ENCODE measurements around the gene APIP. TPM values are rescaled to one million over a fixed set of nuclear protein-coding genes. Genes with fewer than 3 reads are reported as not detected.
A peak's percentile ranks its signal among the peaks of the same experiment; 100 is the strongest.

APIP gene
- polyA plus RNA-seq, 2 of the 4 experiments (the other 2 are of a cell fraction): 42.4 to 55.6 TPM

GRCh38 chr11:34916015-34916842 is at the start of gene APIP, which contains the start of gene PDHX (continued):
- TF ChIP-seq PBX3 (IDR thresholded peaks at IDR 0.05) (no peak), RCOR1 (IDR thresholded peaks at IDR 0.05; ENCODE audit: low read depth, low read length) (no peak), FOSB (CRISPR knock-in tag; IDR thresholded peaks at IDR 0.05) (no peak), SMC3 (IDR thresholded peaks at IDR 0.05) (no peak), TFCP2L1 (CRISPR knock-in tag; IDR thresholded peaks at IDR 0.05) (no peak), REST (IDR thresholded peaks at IDR 0.05) (no peak), ZSCAN20 (CRISPR knock-in tag; IDR thresholded peaks at IDR 0.05) (no peak), NR3C1 (IDR thresholded peaks at IDR 0.05) (no peak), KDM1A (IDR thresholded peaks at IDR 0.05; ENCODE audit: low read depth) (no peak), SREBF2 (IDR thresholded peaks at IDR 0.05) (no peak), GATA3 (IDR thresholded peaks at IDR 0.05; ENCODE audit: borderline replicate concordance) (no peak), BHLHE40 (IDR thresholded peaks at IDR 0.05; ENCODE audit: low read depth, low read length) (no peak), ZNF302 (CRISPR knock-in tag; IDR thresholded peaks at IDR 0.05) (no peak), POLR2AphosphoS2 (conservative IDR thresholded peaks at IDR 0.05; ENCODE audit: low read length) (no peak), HMGXB4 (CRISPR knock-in tag; IDR thresholded peaks at IDR 0.05; ENCODE audit: borderline replicate concordance) (peak; percentile 67; the same call in 1 of the 2 replicates), MAZ (IDR thresholded peaks at IDR 0.05; ENCODE audit: borderline replicate concordance, low read depth, low read length) (peak; percentile 89; the same call in 1 of the 2 replicates), RFX5 (IDR thresholded peaks at IDR 0.05) (no peak), ZC3H11A (IDR thresholded peaks at IDR 0.05) (no peak), MYC (IDR thresholded peaks at IDR 0.05; ENCODE audit: borderline replicate concordance, low read length) (peak; percentile 68; the same call in 1 of the 2 replicates), JUN (IDR thresholded peaks at IDR 0.05) (peak; percentile 77 to 89), CEBPB (IDR thresholded peaks at IDR 0.05) (no peak), RAD21 (conservative IDR thresholded peaks at IDR 0.05 in 1 of 2, IDR thresholded peaks at IDR 0.05 in 1 of 2) (no peak), USF2 (IDR thresholded peaks at IDR 0.05) (peak; percentile 39; the same call in 1 of the 2 replicates)

Measured in A549 (cell line).